Neural crest cell (in vitro differentiated cells): ENCODE measurements around the gene CHCHD6. TPM values are rescaled to one million over a fixed set of nuclear protein-coding genes. Genes with fewer than 3 reads are reported as not detected.
A peak's percentile ranks its signal among the peaks of the same experiment; 100 is the strongest.

Experiments used
- DNase-seq: peaks from one replicate; pipeline ENCODE4 v3.0.0; 2021; ENCODE audit warnings: low read depth, mixed read lengths, low spot score
- H3K27ac Mint-ChIP-seq: one replicate; pipeline ENCODE4 v1.8.0; 2021; ENCODE audit warnings: mild to moderate bottlenecking, mixed read lengths; ENCODE audit not compliant: unreplicated experiment
- H3K27me3 Mint-ChIP-seq: 2 replicates; pipeline ENCODE4 v1.8.0; 2021; ENCODE audit warnings: low read depth, mild to moderate bottlenecking, mixed read lengths
- H3K36me3 Mint-ChIP-seq: 2 replicates; pipeline ENCODE4 v1.8.0; 2021; ENCODE audit warnings: low read depth, mild to moderate bottlenecking, mixed read lengths
- H3K4me1 Mint-ChIP-seq: 2 replicates; pipeline ENCODE4 v1.8.0; 2021; ENCODE audit warnings: mixed read lengths
- H3K4me3 Mint-ChIP-seq: one replicate; pipeline ENCODE4 v1.8.0; 2021; ENCODE audit warnings: mild to moderate bottlenecking, mixed read lengths
- H3K9me3 Mint-ChIP-seq: 2 replicates; pipeline ENCODE4 v1.8.0; 2021; ENCODE audit warnings: mixed read lengths
- CTCF ChIP-seq: fragments of 200-600 bp; sonication (generic); conservative IDR thresholded peaks from 2 replicates; pipeline ENCODE4 v1.5.0; 2021; ENCODE audit warnings: antibody characterized with exemption, mild to moderate bottlenecking
- long read RNA-seq: library from polyadenylated mRNA; unstranded; transcript quantifications from one replicate; pipeline ENCODE4 v2.0.0, GENCODE V29; 2020
- total RNA-seq: library from RNA; stranded (reverse); gene quantifications from 2 replicates; pipeline ENCODE4 v1.2.1, GENCODE V29; 2021

CHCHD6 gene, protein sequence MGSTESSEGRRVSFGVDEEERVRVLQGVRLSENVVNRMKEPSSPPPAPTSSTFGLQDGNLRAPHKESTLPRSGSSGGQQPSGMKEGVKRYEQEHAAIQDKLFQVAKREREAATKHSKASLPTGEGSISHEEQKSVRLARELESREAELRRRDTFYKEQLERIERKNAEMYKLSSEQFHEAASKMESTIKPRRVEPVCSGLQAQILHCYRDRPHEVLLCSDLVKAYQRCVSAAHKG
- 32.9 and 33.6 TPM in 2 replicates for total RNA-seq
- long read RNA-seq, transcript CHCHD6-201 (8 exons, 1,006 nt): major isoform, 10 of 17 reads
- long read RNA-seq, partial matches to known transcripts: 0 of 17 reads
- long read RNA-seq, other reads (novel, unspliced or antisense): 7 of 17 reads

DNA sequence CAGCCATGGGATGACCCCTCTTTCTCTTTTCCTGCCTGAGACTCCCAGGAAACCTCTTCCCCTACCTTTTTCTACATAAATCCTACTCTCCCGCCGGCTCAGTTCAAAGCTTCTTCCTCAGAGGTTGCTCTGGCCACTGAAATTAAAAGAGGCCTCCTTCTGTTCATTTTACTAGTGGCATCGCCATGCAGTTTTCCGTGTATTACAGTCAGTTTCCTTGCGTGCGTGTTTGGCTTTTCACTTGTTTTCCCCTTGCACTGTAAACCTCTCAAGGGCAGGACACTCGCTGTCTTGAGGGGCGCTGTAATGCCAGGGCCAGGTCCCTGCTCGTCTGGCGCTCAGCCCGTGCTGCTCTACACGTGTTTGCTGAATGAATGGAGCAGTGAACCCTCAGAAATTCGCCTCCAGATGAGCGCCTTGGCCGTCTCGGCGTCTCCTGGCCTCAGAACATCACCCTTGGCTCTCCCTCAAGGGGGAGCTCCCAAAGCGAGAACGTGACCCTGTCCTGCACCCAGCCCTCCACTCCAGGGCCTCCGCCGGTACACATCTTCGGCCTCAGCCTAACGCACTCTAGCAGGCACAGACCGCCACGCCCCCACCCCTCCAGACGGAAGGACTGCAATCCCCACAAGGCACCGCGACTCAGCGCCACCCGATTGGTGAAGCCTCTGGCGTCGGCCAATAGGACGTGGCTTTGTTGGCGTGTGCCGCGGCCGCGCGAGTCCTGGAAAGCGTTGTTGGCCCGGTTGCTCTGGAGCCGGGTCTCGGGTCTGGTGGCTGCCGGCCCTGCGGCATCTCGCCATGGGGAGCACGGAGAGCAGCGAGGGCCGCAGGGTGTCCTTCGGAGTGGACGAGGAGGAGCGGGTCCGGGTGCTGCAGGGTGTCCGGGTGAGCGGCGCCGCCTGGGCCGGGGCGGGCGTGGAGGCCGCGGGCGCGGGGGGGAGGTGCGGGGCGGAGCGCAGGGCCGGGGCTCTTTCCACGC is at the start of gene CHCHD6:
Gene CHCHD6 (plus strand): TSS at position 729 of the 982 bp plus-strand sequence. CDS start 73 bp downstream, at position 802.
- peak within 1 kb of the TSS; percentile 40 for H3K27ac Mint-ChIP-seq
- no peaks in the 10 kb centered on the region for H3K9me3 Mint-ChIP-seq
- peaks cover 23% of the 10 kb centered on the region for H3K27me3 Mint-ChIP-seq
- H3K36me3 Mint-ChIP-seq: peaks cover 5% of the 10 kb centered on the region
- peak; percentile 97 for DNase-seq
- H3K4me1 Mint-ChIP-seq: peaks cover 20% of the 10 kb centered on the region
- peak within 1 kb of the TSS; percentile 99 for H3K4me3 Mint-ChIP-seq
- TF ChIP-seq CTCF: no peak

GRCh38 chr3:126654571-126655383 is 49.3 kb upstream of the CHCHD6 start, which contains the start of gene TXNRD3:
Gene TXNRD3, minus strand, starts transcription at chr3:126655124.
- H3K27ac Mint-ChIP-seq: peak within 1 kb of the TSS; percentile 52
- peak within 1 kb of the TSS; percentile 94 for H3K4me3 Mint-ChIP-seq
- TF ChIP-seq CTCF: peak; percentile 38
- peak; percentile 61 for DNase-seq
- H3K4me1 Mint-ChIP-seq: peaks cover 12% of the 10 kb centered on the region
- no peaks in the 10 kb centered on the region for H3K36me3 Mint-ChIP-seq
- no peaks in the 10 kb centered on the region for H3K27me3 Mint-ChIP-seq
- no peaks in the 10 kb centered on the region for H3K9me3 Mint-ChIP-seq

- Mint-ChIP-seq H3K27ac (no peak overlapping the region), H3K4me1 (peaks cover 12% of the 10 kb centered on the region), H3K27me3 (peaks cover 3% of the 10 kb centered on the region), H3K9me3 (no peaks in the 10 kb centered on the region), H3K4me3 (peak overlapping the region; percentile 94), H3K36me3 (no peaks in the 10 kb centered on the region)
- no peak for DNase-seq
- no peak for TF ChIP-seq CTCF
These were observed 48.2 kb upstream of the CHCHD6 start for GRCh38 chr3:126655887-126656286.

DNA sequence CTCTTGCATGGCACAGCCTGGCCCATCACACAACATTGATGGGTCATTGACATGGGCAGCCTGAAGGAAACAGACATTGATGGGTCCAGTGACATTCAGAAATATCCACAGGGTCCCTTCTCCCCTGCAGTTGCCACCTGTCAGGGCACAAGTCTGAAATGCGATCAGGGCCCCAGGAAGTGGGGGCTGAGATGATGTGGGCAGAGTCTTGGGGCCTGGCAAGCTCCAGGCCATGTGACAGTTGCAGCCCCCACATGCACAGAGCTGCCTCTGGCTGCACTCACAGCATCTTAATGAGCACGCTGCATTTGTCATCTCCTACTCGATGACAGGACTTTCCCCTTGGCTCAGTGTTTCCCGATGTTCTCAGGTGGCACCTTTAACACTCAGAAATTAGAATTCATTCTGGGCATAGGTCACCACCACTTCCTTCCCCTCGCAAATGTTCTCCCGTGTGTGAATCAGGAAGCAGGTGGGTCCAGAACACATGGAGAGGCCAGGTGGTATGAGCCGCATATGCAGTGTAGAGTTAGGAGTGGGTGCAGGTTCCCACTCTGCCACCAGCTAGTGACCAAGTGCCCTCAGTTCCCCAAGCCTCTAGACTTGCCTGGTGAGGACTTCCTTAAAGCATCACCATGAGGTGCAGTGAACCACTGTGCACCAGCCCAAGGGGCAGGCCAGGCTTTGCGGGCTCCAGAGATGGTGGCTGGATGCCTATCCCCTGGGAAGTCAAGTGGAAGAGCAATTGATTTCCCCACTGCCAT is 47.5 kb upstream of the CHCHD6 start:
- peaks cover 7% of the 10 kb centered on the region for H3K27me3 Mint-ChIP-seq
- peaks cover 12% of the 10 kb centered on the region for H3K4me1 Mint-ChIP-seq
- TF ChIP-seq CTCF: no peak
- no peak overlapping the region for H3K4me3 Mint-ChIP-seq
- no peak for DNase-seq
- peaks cover 2% of the 10 kb centered on the region for H3K36me3 Mint-ChIP-seq
- peaks cover 4% of the 10 kb centered on the region for H3K9me3 Mint-ChIP-seq
- no peak overlapping the region for H3K27ac Mint-ChIP-seq
